GM18868 (cell line): Measurements from ENCODE around the gene TAS2R43.
A peak's percentile ranks its signal among the peaks of the same experiment; 100 is the strongest.
"Not testable (repeated sequence)": the region's sequence is repeated elsewhere in the genome, so short reads cannot be mapped to it uniquely, and the experiment has no call there.

ENCODE experiments used
- ATAC-seq: cut with Tn5 transposase; IDR thresholded peaks from one replicate; pipeline ENCODE4 v1.9.1; 2021; ENCODE audit warnings: mild to moderate bottlenecking, moderate library complexity; ENCODE audit not compliant: unreplicated experiment

The TAS2R43 gene, protein sequence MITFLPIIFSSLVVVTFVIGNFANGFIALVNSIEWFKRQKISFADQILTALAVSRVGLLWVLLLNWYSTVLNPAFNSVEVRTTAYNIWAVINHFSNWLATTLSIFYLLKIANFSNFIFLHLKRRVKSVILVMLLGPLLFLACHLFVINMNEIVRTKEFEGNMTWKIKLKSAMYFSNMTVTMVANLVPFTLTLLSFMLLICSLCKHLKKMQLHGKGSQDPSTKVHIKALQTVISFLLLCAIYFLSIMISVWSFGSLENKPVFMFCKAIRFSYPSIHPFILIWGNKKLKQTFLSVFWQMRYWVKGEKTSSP

DNA sequence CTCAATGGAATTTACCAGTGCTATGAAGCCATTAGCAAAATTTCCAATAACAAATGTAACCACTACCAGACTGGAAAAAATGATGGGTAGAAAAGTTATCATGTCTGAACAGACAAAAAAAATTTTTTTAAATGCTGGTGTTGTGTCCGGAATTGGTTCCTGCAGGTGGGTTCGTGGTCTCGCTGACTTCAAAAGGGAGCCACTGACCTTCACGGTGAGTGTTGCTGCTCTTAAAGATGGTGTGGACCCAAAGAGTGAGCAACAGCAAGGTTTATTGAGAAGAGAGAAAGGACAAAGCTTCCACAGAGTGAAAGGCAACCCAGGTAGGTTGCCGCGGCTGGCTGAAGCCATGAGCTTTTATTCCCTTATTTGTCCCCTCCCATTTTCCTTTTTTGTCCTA is at the start of gene TAS2R43:
TSS of gene TAS2R43 (minus strand) at position 186 of the 400 bp plus-strand sequence. CDS start at position 102, 84 bp downstream.
- no peak for ATAC-seq

DNA sequence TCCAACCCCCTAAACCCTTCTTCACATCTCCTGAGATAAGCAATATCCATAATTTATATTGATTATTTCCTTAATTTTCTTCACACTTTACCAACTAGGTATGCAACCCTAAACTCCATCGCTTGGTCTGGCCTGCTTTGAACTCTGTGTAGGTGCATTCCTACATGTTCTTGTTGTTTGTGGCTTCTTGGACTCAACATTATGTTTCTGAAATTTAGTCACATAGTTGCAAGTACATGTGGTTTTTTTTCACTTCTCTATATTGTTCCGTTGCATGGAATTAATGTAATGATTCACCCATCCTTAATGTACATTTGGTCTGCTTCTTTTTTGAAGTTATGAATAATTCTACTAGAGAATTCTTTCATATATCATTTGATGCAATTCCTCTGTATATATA is 44.0 kb upstream of the TAS2R43 start:
- ATAC-seq, result peak; percentile 84

- no peak for ATAC-seq
Observed at GRCh38 chr12:11134305-11134704, 42.2 kb upstream of the TAS2R43 start, which contains the start of gene TAS2R30. Gene TAS2R30, minus strand, starts transcription at chr12:11134644. Its CDS starts 400 bp downstream, at chr12:11134244.

- ATAC-seq, result no peak
Observed at GRCh38 chr12:11133816-11134215, 41.7 kb upstream of the TAS2R43 start.

- ATAC-seq, result no peak
Observed at GRCh38 chr12:11133162-11133561, 41.0 kb upstream of the TAS2R43 start.

DNA sequence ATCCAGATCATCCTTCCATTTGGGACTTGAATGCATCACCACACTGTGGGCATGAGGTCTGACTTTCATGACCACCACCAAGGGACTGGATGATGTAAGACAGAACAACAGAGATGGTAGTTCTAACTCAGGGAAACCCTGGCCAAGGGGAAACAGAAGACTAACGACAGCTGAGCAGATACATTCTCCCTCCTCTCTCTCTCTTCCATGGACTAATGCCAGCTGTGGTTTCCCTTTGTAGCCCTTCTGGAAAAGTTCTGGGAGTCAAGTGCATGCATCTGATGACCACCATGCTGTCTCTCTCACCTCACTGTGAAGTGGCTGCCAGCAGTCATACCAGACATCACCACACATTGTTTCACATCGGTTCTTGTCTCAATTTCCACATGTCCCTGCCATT is 38.9 kb upstream of the TAS2R43 start:
- ATAC-seq, result no peak

GRCh38 chr12:11130382-11130781 is 38.3 kb upstream of the TAS2R43 start:
- no peak for ATAC-seq

- ATAC-seq, result not testable (repeated sequence)
Observed at GRCh38 chr12:11114130-11114529, 22.0 kb upstream of the TAS2R43 start.

DNA sequence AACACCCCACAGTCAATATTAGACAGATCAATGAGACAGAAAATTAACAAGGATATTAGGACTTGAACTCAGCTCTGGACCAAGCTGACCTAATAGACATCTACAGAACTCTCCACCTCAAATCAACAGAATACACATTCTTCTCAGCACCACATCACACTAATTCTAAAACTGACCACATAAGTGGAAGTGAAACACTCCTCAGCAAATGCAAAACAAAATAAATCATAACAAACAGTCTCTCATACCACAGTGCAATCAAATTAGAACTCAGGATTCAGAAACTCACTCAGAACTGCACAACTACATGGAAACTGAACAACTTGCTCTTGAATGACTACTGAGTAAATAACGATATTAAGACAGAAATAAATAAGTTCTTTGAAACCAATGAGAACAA is 19.1 kb upstream of the TAS2R43 start:
- ATAC-seq, result not testable (repeated sequence)

DNA sequence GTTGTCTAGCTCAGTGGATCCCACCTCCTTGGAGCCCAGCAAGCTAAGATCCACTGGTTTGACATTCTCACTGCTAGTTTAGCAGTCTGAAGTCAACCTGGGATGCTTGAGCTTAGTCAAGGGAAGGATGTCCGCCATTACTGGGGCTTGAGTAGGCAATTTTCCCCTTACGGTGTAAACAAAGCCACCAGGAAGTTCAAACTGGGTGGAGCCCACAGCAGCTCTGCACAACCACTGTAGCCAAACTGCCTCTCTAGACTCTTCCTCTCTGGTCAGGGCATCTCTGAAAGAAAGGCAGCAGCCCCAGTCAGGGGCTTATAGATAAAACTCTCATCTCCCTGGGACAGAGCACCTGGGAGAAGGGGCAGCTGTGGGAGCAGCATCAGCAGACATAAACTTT is 16.7 kb upstream of the TAS2R43 start:
- no peak for ATAC-seq

GRCh38 chr12:11107719-11108118 is 15.6 kb upstream of the TAS2R43 start:
- no peak for ATAC-seq

DNA sequence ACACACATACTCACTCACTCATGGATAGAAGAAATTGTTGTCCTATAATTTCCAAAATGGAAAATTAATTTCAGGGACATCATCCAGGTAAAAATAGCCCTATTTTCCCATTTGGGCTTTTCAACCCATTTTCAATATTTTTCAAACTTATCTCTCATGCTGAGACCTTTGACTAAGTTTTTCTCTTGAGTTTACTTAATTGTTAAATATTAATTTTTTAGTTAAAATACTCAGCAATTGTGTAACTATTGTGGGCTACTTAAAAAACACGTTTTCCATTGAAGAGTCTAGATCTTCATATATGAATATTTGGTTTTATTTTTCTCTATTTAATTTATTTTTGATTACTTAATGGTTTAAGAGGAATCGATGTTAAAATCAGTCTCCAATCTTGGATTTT is 14.2 kb upstream of the TAS2R43 start:
- ATAC-seq, result no peak

- no peak for ATAC-seq
Observed at GRCh38 chr12:11105546-11105945, 13.4 kb upstream of the TAS2R43 start.

DNA sequence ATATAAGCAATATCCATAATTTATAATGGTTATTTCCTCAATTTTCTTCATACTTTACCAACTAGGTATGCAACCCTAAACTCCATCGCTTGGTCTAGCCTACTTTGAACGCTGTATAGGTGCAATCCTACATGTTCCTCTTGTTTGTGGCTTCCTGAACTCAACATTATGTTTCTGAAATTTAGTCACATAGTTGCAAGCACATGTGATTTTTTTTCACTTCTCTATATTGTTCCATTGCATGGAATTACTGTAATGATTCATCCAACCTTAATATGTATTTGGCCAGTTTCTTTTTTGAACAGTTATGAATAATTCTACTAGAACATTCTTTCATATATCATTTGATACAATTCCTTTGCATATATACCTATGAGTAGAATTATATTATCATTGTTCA is 2.8 kb upstream of the TAS2R43 start:
- peak; percentile 85 for ATAC-seq

GRCh38 chr12:11089246-11089645 is 2.9 kb downstream of the TAS2R43 start:
- no peak for ATAC-seq

- ATAC-seq, result peak; percentile 89
Observed at GRCh38 chr12:11085419-11085818, 6.7 kb downstream of the TAS2R43 start.

- ATAC-seq, result no peak
Observed at GRCh38 chr12:11081987-11082386, 10.1 kb downstream of the TAS2R43 start.

- ATAC-seq, result no peak
Observed at GRCh38 chr12:11078246-11078645, 13.9 kb downstream of the TAS2R43 start.

GRCh38 chr12:11075642-11076041 is 16.5 kb downstream of the TAS2R43 start:
- peak; percentile 78 for ATAC-seq

DNA sequence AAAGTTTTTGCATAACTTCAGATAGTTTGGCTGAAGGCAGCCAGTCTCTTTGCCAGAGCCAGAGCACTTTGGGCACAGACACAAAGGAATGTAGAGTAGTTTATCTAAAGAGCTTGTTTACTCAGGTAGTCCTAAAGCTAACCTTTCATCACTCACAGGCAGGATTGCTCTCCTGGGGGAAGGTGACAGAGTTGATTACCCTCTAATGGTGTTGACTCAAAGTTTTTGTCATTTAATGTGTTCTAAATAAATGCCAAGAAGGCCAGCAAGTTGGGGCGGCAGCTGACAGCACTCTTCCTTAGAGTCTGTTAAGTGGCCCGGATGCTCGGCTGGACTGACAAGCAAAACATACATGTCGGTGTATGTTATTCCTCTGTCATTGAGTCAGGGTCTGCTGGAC is 20.7 kb downstream of the TAS2R43 start:
- no peak for ATAC-seq

DNA sequence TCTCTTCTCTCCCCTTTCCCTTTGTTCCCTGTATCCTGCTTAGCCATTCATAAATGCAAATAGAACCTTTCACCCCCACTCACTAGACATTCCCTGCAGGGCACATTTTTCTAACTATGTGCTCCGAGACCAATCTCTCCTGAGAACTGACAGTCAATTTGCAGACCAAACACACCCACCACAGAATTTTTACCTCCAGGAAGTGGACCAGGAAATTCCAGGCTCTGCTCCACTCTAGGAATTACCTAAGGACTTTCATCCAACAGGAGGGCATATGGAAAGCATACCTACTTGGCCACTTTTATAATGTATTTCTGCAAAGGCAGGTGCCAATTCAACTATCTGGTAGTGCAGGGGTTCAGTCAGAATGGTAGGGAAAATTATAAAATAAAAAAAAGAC is 21.1 kb downstream of the TAS2R43 start:
- ATAC-seq, result no peak

- no peak for ATAC-seq
Observed at GRCh38 chr12:11069854-11070365, 22.2 kb downstream of the TAS2R43 start.

GRCh38 chr12:11067514-11067913 is 24.6 kb downstream of the TAS2R43 start:
- no peak for ATAC-seq
